ENCODE data around the gene ZACN. TPM values are rescaled to one million over a fixed set of nuclear protein-coding genes. Genes with fewer than 3 reads are reported as not detected.

Gene ZACN
- total RNA-seq, 2 donors from 2014 or later = 0.68 TPM; not detected in 1

DNA sequence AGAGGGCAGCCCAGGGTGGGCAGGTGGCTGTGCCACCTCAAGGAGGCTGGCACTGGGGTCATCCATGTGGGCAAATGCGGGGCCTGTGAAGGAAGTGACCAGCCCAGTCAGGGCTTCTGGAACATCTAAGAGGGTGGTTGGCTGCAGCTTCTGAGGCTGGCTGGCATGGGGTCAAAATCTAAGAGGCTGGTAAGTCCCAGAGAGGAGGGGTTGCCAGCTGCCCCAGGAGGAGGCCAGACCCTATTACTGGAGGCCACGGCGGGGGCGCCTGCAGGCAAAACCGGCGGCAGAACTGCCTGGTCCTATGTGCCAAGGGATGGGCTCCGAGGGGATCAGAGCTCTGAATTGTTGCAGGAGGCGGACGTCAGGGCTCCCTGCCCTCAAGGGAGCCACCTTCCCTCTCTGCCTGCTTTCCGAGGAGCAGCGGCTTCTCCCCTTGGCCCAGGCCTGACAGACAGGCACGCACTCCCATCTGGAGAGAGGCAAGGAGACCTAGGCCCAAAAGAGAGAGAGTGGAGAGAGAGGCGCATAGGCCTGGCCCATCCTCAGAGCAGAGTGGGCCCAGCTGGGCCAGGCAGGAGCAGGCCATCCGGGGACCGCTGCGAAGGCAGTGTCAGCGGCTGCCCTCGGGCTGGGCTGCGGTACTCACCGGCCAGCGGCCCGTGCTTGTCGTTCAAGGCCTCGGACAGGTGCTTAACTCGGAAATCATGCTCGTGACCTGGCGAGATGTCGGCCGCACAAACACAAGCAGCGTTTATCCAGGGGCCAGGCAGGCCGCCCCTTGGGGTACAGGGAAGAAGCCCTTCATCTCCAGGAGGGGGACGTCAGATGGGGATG, 10.9 kb downstream of the ZACN start:
- Mint-ChIP-seq H3K4me1 (no peaks in the 10 kb centered on the region), H3K27ac (peak overlapping the region; percentile 53), H3K4me3 (no peak overlapping the region), H3K27me3 (no peaks in the 10 kb centered on the region), H3K36me3 (ENCODE audit: low read depth) (peaks cover 2% of the 10 kb centered on the region)
- no peak for ATAC-seq
- H3K9me3 ChIP-seq (ENCODE audit: control insufficient read depth, low read length, poor library complexity, severe bottlenecking) = no peaks in the 10 kb centered on the region
- no peak for DNase-seq

- Mint-ChIP-seq H3K4me1 (no peaks in the 10 kb centered on the region), H3K4me3 (no peak overlapping the region), H3K27me3 (no peaks in the 10 kb centered on the region), H3K27ac (no peak overlapping the region), H3K36me3 (ENCODE audit: low read depth) (peaks cover 2% of the 10 kb centered on the region)
- no peaks in the 10 kb centered on the region for H3K9me3 ChIP-seq (ENCODE audit: control insufficient read depth, low read length, poor library complexity, severe bottlenecking)
- DNase-seq (no peak), ATAC-seq (no peak)
Observed at GRCh38 chr17:76090517-76091129, 11.6 kb downstream of the ZACN start.

- H3K27ac Mint-ChIP-seq = peak overlapping the region; percentile 72
- ATAC-seq = peak; percentile 64
- no peak for DNase-seq
- peaks cover 2% of the 10 kb centered on the region for H3K36me3 Mint-ChIP-seq (ENCODE audit: low read depth)
- peak overlapping the region; percentile 31 for H3K4me3 Mint-ChIP-seq
- no peaks in the 10 kb centered on the region for H3K27me3 Mint-ChIP-seq
- H3K4me1 Mint-ChIP-seq = no peaks in the 10 kb centered on the region
- no peaks in the 10 kb centered on the region for H3K9me3 ChIP-seq (ENCODE audit: control insufficient read depth, low read length, poor library complexity, severe bottlenecking)
Observed at GRCh38 chr17:76091526-76092286, 12.7 kb downstream of the ZACN start.

DNA sequence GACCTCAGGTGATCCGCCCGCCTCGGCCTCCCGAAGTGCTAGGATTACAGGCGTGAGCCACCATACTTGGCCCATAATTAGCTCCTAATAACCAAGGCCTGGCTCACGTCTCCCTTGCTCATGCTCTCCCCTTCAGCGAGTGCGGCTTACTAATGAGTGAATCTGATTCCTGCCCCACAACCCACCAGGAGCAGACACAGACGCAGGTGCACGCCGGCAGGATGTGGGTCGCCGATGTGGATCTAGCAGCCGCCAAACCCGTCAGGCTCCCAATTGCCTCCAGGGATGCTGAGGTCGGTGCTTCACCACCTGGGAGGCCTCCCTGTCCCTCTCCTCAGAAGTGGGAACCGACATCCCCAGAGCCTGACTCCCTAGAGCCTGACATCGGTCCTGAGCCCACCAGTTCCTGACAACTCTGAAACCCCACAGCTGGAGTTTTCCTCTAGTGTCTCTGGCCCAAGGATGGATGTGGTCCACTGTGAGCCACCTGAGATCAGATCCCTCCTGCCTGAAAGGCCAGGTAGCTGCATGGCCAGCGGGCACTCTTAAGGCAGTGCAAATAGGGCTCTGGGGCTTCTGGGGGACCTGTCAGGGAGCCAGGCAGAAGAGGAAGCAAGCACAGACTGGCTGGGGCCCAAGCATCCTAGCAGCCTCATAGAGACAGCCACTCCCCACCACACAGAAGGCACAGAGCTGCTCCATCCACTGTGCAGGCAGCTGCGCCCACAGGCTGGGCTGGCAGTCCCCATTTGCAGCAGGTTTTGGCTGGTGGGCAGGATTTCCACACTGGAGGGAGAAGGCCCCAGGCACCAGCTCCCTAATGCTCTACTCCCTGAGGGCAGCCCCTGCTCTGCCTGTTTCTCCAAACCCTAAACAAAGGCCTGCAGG, 13.8 kb downstream of the ZACN start:
- DNase-seq (no peak), ATAC-seq (no peak)
- H3K9me3 ChIP-seq (ENCODE audit: control insufficient read depth, low read length, poor library complexity, severe bottlenecking) = no peaks in the 10 kb centered on the region
- H3K27ac Mint-ChIP-seq = no peak overlapping the region
- no peak overlapping the region for H3K4me3 Mint-ChIP-seq
- H3K27me3 Mint-ChIP-seq = no peaks in the 10 kb centered on the region
- no peaks in the 10 kb centered on the region for H3K4me1 Mint-ChIP-seq
- peaks cover 2% of the 10 kb centered on the region for H3K36me3 Mint-ChIP-seq (ENCODE audit: low read depth)

- H3K9me3 ChIP-seq (ENCODE audit: control insufficient read depth, low read length, poor library complexity, severe bottlenecking) = no peaks in the 10 kb centered on the region
- DNase-seq = no peak
- no peak for ATAC-seq
- Mint-ChIP-seq H3K4me3 (no peak overlapping the region), H3K27me3 (no peaks in the 10 kb centered on the region), H3K36me3 (ENCODE audit: low read depth) (no peaks in the 10 kb centered on the region), H3K4me1 (no peaks in the 10 kb centered on the region), H3K27ac (no peak overlapping the region)
Observed at GRCh38 chr17:76094046-76094445, 15.1 kb downstream of the ZACN start.

DNA sequence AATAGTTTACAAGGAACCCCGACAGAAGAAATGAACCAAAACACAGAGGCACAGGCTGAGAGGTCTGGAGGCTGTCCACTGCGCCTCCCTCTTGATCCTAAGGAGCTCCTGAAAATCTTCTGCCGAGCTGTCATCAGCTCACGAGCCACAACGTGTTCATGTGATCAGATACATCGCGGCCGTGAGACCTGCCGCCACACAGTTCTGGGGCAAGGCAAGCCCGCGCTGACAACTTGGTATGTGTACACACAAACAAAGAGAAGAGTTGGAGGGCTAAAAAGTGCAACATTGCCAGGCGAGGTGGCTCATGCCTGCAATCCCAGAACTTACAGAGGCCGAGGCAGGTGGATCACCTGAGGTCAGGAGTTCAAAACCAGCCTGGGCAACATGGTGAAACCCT, 17.0 kb downstream of the ZACN start:
- H3K27ac Mint-ChIP-seq = peak overlapping the region; percentile 37
- DNase-seq (no peak), ATAC-seq (no peak)
- peaks cover 3% of the 10 kb centered on the region for H3K36me3 Mint-ChIP-seq (ENCODE audit: low read depth)
- no peaks in the 10 kb centered on the region for H3K27me3 Mint-ChIP-seq
- H3K4me1 Mint-ChIP-seq = peaks cover 3% of the 10 kb centered on the region
- H3K9me3 ChIP-seq (ENCODE audit: control insufficient read depth, low read length, poor library complexity, severe bottlenecking) = no peaks in the 10 kb centered on the region
- no peak overlapping the region for H3K4me3 Mint-ChIP-seq

GRCh38 chr17:76097716-76098295, 18.8 kb downstream of the ZACN start:
- Mint-ChIP-seq H3K27me3 (no peaks in the 10 kb centered on the region), H3K27ac (no peak overlapping the region), H3K36me3 (ENCODE audit: low read depth) (peaks cover 3% of the 10 kb centered on the region), H3K4me1 (peaks cover 10% of the 10 kb centered on the region), H3K4me3 (no peak overlapping the region)
- ATAC-seq = no peak
- no peak for DNase-seq
- no peaks in the 10 kb centered on the region for H3K9me3 ChIP-seq (ENCODE audit: control insufficient read depth, low read length, poor library complexity, severe bottlenecking)

- H3K4me3 Mint-ChIP-seq = peak overlapping the region; percentile 97
- H3K27me3 Mint-ChIP-seq = no peaks in the 10 kb centered on the region
- ATAC-seq (no peak), DNase-seq (no peak)
- H3K27ac Mint-ChIP-seq = peak overlapping the region; percentile 92
- peaks cover 19% of the 10 kb centered on the region for H3K4me1 Mint-ChIP-seq
- H3K36me3 Mint-ChIP-seq (ENCODE audit: low read depth) = peaks cover 5% of the 10 kb centered on the region
- H3K9me3 ChIP-seq (ENCODE audit: control insufficient read depth, low read length, poor library complexity, severe bottlenecking) = no peaks in the 10 kb centered on the region
Observed at GRCh38 chr17:76102944-76103273, 23.9 kb downstream of the ZACN start.

GRCh38 chr17:76103274-76104139, 24.5 kb downstream of the ZACN start, which contains the start of gene EXOC7:
EXOC7 (minus strand) TSS chr17:76103787; CDS start chr17:76103692, 95 bp downstream.
- H3K27ac Mint-ChIP-seq = peak within 1 kb of the TSS; percentile 92

DNA sequence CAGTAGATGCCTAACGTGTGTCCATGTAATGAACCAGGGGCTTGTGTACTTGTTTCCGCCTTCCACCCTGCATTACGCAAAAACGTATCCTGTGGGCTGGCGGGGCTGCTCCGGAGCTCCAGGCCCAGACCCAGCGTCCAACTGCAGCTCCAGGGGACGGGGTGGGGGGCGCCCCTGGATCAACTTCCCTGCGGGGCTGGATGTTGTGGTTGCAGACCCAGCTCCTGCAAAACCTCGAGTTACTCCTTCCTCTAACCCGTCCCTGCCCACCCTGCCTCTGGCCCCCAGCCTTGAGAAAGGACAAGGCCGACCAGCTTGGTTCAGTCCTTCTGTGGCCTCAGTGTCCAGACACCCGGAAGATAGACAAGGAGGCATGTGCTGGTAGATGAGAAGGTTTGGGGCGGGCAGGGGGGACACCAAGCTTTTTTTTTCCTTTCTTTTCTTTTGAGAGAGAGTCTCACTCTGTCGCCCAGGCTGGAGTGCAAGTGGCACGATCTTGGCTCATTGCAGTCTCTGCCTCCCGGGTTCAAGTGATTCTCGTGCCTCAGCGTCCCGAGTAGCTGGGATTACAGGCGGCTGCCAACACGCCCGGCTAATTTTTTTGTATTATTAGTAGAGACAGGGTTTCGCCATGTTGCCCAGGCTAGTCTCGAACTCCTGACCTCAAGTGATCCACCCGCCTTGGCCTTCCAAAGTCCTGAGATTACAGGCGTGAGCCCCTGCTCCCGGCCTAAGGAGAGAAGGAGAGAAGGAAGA, 25.3 kb downstream of the ZACN start:
- ATAC-seq = no peak
- DNase-seq = no peak
- Mint-ChIP-seq H3K4me1 (peaks cover 19% of the 10 kb centered on the region), H3K27me3 (no peaks in the 10 kb centered on the region), H3K36me3 (ENCODE audit: low read depth) (peaks cover 5% of the 10 kb centered on the region), H3K27ac (peak overlapping the region; percentile 92), H3K4me3 (peak overlapping the region; percentile 97)
- H3K9me3 ChIP-seq (ENCODE audit: control insufficient read depth, low read length, poor library complexity, severe bottlenecking) = no peaks in the 10 kb centered on the region

More at GRCh38 chr17:76103274-76104139, 24.5 kb downstream of the ZACN start, which contains the start of gene EXOC7:
- H3K9me3 ChIP-seq (ENCODE audit: control insufficient read depth, low read length, poor library complexity, severe bottlenecking) = no peaks in the 10 kb centered on the region
- no peaks in the 10 kb centered on the region for H3K27me3 Mint-ChIP-seq
- peak; percentile 89 to 91 (median 89) for DNase-seq
- H3K4me3 Mint-ChIP-seq = peak within 1 kb of the TSS; percentile 97
- ATAC-seq = peak; percentile 94
- H3K36me3 Mint-ChIP-seq (ENCODE audit: low read depth) = peaks cover 5% of the 10 kb centered on the region
- H3K4me1 Mint-ChIP-seq = peaks cover 19% of the 10 kb centered on the region

DNA sequence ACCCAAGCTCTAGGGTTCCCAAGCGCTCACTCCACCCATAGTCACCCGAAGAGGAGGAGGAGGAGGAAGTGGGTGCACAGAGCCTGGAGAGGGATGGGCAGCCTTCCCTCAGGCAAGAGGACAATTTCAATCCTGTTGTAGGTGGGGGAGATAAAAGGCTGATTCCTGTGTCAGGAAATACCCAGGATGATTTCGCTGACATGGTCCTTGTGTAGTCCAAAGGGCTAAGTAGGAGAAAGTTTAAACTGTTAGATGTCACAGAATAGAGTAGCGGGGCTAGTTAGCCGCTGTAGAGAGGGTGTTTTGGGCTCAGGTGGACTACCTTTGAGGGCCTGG, 25.9 kb downstream of the ZACN start:
- ATAC-seq = no peak
- no peaks in the 10 kb centered on the region for H3K9me3 ChIP-seq (ENCODE audit: control insufficient read depth, low read length, poor library complexity, severe bottlenecking)
- Mint-ChIP-seq H3K4me1 (peaks cover 18% of the 10 kb centered on the region), H3K4me3 (no peak overlapping the region), H3K27me3 (no peaks in the 10 kb centered on the region), H3K27ac (peak overlapping the region; percentile 92), H3K36me3 (ENCODE audit: low read depth) (peaks cover 4% of the 10 kb centered on the region)
- no peak for DNase-seq
